Right atrium auricular region (tissue), 2 donors: ENCODE data around the gene TBL1XR1. TPM values are rescaled to one million over a fixed set of nuclear protein-coding genes. Genes with fewer than 3 reads are reported as not detected.

Experiments used
- DNase-seq: peaks from one replicate; pipeline ENCODE4 v3.0.0-alpha.2; 2019; ENCODE audit warnings: low spot score
- H3K27ac ChIP-seq, 2 donors: fragments of 200-600 bp; sonication (generic); 1 replicate in 1 of 2; 2 replicates in 1 of 2; pipeline ENCODE4 v1.5.1; 2016 to 2019
- H3K27me3 ChIP-seq, 2 donors: fragments of 200-600 bp; sonication (generic); one replicate each; pipeline versions ENCODE4 v1.5.1 to v1.6.0; 2017 to 2019
- H3K36me3 ChIP-seq: fragments of 200-600 bp; sonication (generic); one replicate; pipeline ENCODE4 v1.5.1; 2016
- H3K4me1 ChIP-seq, 2 donors: fragments of 200-600 bp; sonication (generic); one replicate each; pipeline versions ENCODE4 v1.5.1 to v1.6.0; 2017 to 2019
- H3K4me3 ChIP-seq, 2 donors: fragments of 200-600 bp; sonication (generic); 1 replicate in 1 of 2; 2 replicates in 1 of 2; pipeline ENCODE4 v1.5.1; 2017 to 2019; ENCODE audit warnings: mild to moderate bottlenecking in 1 of 2, moderate library complexity in 1 of 2
- H3K9me3 ChIP-seq, 2 donors: fragments of 200-600 bp; sonication (generic); one replicate each; pipeline ENCODE4 v1.5.1; 2019
- total RNA-seq, 2 donors: library from RNA; depleted of rRNA; stranded (reverse); fragments of >200 nt; gene quantifications; one replicate each; pipeline ENCODE4 v1.1.0, GENCODE V29; 2016
- TF ChIP-seq, protein P1 (sequence below), 2 donors: fragments of 200-600 bp; sonication (generic); IDR thresholded peaks; one replicate each; pipeline ENCODE4 v1.5.1; 2019; ENCODE audit warnings: antibody characterized with exemption in 2 of 2

TBL1XR1 gene
- total RNA-seq, 2 donors from 2014 or later = 68.2 to 79.9 TPM

DNA sequence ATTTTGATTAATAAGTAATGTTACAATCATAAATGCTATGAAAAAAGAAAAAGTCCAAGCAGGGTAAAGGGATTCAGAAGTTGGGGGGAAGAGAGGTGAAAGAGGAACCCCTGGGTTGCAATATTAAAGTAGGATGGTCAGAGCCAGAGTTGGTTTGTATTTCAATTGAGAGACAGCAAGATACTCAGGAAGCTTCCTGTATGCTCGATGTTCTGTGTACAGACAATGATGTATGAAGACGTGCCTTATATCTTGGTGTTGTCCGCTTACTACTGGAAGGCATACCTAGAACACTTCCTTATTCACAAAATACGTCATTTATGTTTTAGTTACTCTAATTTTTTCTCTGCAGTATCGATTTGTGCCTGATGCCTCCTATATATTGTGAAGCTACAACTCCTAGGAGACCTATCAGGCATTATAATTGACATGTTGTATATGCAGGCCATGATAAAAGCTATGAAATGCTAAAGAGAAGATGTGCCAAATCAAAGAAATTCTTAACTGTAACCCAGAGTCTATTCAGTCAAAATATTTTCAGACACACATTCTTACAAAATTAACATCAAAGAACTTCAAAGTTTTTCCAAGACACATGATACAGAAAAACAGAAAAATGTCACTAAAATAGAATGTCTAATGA, 87.5 kb downstream of the TBL1XR1 start:
- no peaks in the 10 kb centered on the region for H3K27me3 ChIP-seq
- H3K4me1 ChIP-seq = peaks cover 0 to 56% of the 10 kb centered on the region in 2 donors
- no peaks in the 10 kb centered on the region for H3K36me3 ChIP-seq
- DNase-seq = no peak
- no peak overlapping the region for H3K4me3 ChIP-seq
- no peak overlapping the region for H3K27ac ChIP-seq
- H3K9me3 ChIP-seq = no peaks in the 10 kb centered on the region
- TF ChIP-seq, protein P1, sequence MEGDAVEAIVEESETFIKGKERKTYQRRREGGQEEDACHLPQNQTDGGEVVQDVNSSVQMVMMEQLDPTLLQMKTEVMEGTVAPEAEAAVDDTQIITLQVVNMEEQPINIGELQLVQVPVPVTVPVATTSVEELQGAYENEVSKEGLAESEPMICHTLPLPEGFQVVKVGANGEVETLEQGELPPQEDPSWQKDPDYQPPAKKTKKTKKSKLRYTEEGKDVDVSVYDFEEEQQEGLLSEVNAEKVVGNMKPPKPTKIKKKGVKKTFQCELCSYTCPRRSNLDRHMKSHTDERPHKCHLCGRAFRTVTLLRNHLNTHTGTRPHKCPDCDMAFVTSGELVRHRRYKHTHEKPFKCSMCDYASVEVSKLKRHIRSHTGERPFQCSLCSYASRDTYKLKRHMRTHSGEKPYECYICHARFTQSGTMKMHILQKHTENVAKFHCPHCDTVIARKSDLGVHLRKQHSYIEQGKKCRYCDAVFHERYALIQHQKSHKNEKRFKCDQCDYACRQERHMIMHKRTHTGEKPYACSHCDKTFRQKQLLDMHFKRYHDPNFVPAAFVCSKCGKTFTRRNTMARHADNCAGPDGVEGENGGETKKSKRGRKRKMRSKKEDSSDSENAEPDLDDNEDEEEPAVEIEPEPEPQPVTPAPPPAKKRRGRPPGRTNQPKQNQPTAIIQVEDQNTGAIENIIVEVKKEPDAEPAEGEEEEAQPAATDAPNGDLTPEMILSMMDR (IDR thresholded peaks at IDR 0.05) = no peak

DNA sequence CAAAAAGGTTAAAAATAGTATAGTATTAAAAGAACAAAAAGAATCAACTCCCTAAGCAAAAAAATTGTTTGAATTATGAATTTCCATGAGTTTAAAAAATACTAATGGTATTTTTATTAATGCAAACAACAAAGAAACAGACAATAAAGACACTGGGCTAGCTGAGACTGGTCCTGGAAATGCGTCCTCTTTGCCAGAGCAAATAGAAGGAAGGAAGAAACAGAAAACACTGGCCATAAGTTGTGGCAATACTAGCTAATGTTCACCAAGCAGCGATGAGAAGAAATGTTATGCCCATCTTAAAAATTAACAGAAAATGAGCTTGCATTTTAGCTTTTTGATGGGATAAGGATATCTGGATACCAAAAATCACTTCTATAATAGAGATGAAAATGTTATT, 88.6 kb downstream of the TBL1XR1 start:
- Histone ChIP-seq H3K9me3 (no peaks in the 10 kb centered on the region), H3K4me3 (no peak overlapping the region), H3K4me1 (peaks cover 0 to 63% of the 10 kb centered on the region in 2 donors), H3K27me3 (no peaks in the 10 kb centered on the region), H3K27ac (no peak overlapping the region), H3K36me3 (no peaks in the 10 kb centered on the region)
- DNase-seq = no peak
- TF ChIP-seq, protein P1 (IDR thresholded peaks at IDR 0.05) = no peak

DNA sequence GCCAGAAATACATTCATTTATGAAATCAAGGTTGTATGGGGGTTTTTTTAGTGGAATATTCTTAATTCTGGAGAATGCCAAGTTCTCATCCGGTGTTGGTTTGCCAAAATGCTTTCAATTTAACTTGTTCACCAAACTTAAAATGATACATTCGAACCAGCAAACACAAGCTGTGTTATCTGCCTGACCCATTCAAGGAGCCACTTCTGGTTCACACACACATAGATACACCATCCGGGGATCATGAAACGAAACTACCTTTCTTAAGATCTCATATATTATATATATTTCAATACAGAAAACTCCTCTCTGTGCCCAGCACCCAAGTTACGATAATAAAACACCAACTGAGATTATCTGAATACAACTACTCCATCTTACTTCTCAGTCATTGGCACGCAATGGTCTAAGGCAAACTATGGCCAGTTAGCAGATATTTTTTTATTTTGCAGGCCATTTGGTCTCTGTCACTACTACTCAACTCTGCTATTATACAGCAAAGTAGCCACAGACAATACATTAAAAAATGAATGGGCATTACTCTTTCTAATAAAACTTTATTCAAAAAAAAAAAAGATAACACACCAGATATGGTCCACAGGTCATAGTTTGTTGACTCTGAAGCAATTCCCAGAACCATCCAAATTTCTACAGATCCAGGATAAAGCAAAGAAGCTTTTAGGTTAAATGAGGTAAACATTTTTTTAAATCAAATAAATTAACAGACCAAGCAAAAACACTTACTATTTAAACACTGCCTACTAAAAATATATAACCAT, 89.6 kb downstream of the TBL1XR1 start:
- peaks cover 0 to 69% of the 10 kb centered on the region in 2 donors for H3K4me1 ChIP-seq

DNA sequence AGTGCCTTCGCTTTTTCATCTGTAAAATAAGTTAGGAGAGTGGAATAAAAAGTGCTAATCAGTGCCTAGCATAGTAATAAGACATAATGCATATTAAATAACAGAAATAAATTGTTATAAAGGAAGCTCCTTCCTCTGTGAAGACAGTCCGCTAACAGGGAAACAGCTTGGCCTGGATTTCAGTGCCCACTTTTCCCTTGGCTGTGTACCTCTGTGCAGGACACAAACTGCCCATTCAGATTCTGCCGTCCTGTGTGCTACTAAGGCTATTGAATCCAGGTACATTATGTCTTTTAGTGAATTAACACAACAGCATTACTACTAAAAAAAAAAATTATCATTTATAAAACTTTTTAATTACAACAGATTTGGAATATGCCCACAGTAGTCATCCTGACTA, 90.7 kb downstream of the TBL1XR1 start:
- no peaks in the 10 kb centered on the region for H3K9me3 ChIP-seq
- H3K27me3 ChIP-seq = no peaks in the 10 kb centered on the region
- H3K4me1 ChIP-seq = peaks cover 0 to 75% of the 10 kb centered on the region in 2 donors
- H3K36me3 ChIP-seq = no peaks in the 10 kb centered on the region
- TF ChIP-seq, protein P1 (IDR thresholded peaks at IDR 0.05) = no peak
- no peak overlapping the region for H3K4me3 ChIP-seq
- DNase-seq = no peak
- H3K27ac ChIP-seq = peak overlapping the region in 1 of 2 donors; percentile 33

More for the DNA sequence above, 89.6 kb downstream of the TBL1XR1 start:
- no peak for DNase-seq
- no peaks in the 10 kb centered on the region for H3K27me3 ChIP-seq
- H3K36me3 ChIP-seq = no peaks in the 10 kb centered on the region
- H3K9me3 ChIP-seq = no peaks in the 10 kb centered on the region
- no peak overlapping the region for H3K4me3 ChIP-seq
- H3K27ac ChIP-seq = no peak overlapping the region
- TF ChIP-seq, protein P1 (IDR thresholded peaks at IDR 0.05) = no peak

DNA sequence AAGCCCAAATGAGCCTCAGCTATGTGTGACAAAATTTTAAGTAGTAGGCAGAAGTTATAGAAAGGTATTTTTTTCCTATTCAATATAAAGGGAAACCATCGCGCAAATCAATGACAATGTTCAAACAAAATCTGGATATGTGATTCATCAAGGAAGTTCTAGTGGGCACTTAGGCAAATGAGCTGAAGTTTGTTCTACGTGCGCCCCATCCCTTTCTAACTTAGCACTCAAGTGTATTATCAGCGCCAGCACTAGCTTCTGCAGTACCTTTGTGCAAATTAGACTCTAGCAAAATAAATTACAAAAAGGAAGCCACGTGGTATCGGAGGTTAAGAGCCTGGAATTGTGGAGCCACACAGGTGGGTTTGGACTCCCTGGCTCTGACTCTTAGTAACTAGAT, 91.1 kb downstream of the TBL1XR1 start:
- Histone ChIP-seq H3K4me1 (peaks cover 0 to 71% of the 10 kb centered on the region in 2 donors), H3K27ac (peak overlapping the region in 1 of 2 donors; percentile 33), H3K4me3 (no peak overlapping the region), H3K9me3 (no peaks in the 10 kb centered on the region), H3K27me3 (no peaks in the 10 kb centered on the region), H3K36me3 (no peaks in the 10 kb centered on the region)
- DNase-seq = no peak
- TF ChIP-seq, protein P1 (IDR thresholded peaks at IDR 0.05) = no peak
